Regular cardiac myocyte (primary cell): Measurements from ENCODE around the gene ANKRD31. TPM values are rescaled to one million over a fixed set of nuclear protein-coding genes. Genes with fewer than 3 reads are reported as not detected.

Experiments used
- total RNA-seq: library from RNA; depleted of rRNA; stranded (reverse); fragments of >200 nt; gene quantifications from 2 replicates; pipeline ENCODE4 v1.2.3, GENCODE V29; 2014

ANKRD31 gene
- 0.19 and 0.28 TPM in 2 replicates for total RNA-seq

GRCh38 chr5:75236322-75237316, at the start of gene ANKRD31:
Gene ANKRD31 (minus strand): TSS chr5:75236878. CDS start chr5:75236686, 192 bp downstream.

GRCh38 chr5:75052192-75053053, 184.3 kb downstream of the ANKRD31 start, which contains the start of gene GCNT4:
Gene GCNT4 (minus strand): TSS chr5:75052558. CDS start chr5:75030037, 22,521 bp downstream.

Other genes with a start within 250 kb of the ANKRD31 start
- 1.5 and 4.2 TPM in 2 replicates for gene GCNT4, start 184.3 kb downstream of the ANKRD31 start, total RNA-seq
- 55.8 and 74.0 TPM in 2 replicates for gene HMGCR, start 100.3 kb upstream of the ANKRD31 start, total RNA-seq